Thoracic aorta (tissue), 2 donors: ENCODE data around the gene RUNDC1. TPM values are rescaled to one million over a fixed set of nuclear protein-coding genes. Genes with fewer than 3 reads are reported as not detected.
"Not testable (repeated sequence)": the region's sequence is repeated elsewhere in the genome, so short reads cannot be mapped to it uniquely, and the experiment has no call there.

Source experiments
- ATAC-seq: fragments of 150-250 bp; one replicate; pipeline ENCODE4 v1.8.0; 2017; ENCODE audit warnings: low read depth; ENCODE audit not compliant: insufficient number of reproducible peaks, low FRiP score
- DNase-seq: peaks from one replicate; pipeline ENCODE4 v3.0.0-alpha.2; 2020; ENCODE audit warnings: low spot score
- H3K27ac ChIP-seq, 2 donors: fragments of 200-600 bp; sonication (generic); 1 replicate in 1 of 2; 2 replicates in 1 of 2; pipeline ENCODE4 v1.5.1; 2016; ENCODE audit warnings: mild to moderate bottlenecking in 2 of 2, moderate library complexity in 2 of 2
- H3K27me3 ChIP-seq: fragments of 200-600 bp; sonication (generic); replicated peaks from 2 replicates; pipeline ENCODE4 v1.6.0; 2016; ENCODE audit warnings: mild to moderate bottlenecking; ENCODE audit not compliant: insufficient read depth
- H3K36me3 ChIP-seq: fragments of 200-600 bp; sonication (generic); one replicate; pipeline ENCODE4 v1.5.1; 2016
- H3K4me1 ChIP-seq, 2 donors: fragments of 200-600 bp; sonication (generic); 1 replicate in 1 of 2; 2 replicates in 1 of 2; pipeline versions ENCODE4 v1.5.1 to v1.6.0; 2016; ENCODE audit warnings: low read depth in 2 of 2, mild to moderate bottlenecking in 1 of 2; ENCODE audit not compliant: control insufficient read depth in 1 of 2
- H3K4me3 ChIP-seq: fragments of 200-600 bp; sonication (generic); 2 replicates; pipeline ENCODE4 v1.5.1; 2016; ENCODE audit warnings: mild to moderate bottlenecking
- H3K9me3 ChIP-seq: fragments of 200-600 bp; sonication (generic); 2 replicates; pipeline ENCODE4 v1.5.1; 2016
- CTCF ChIP-seq: fragments of 200-600 bp; sonication (generic); IDR thresholded peaks from one replicate; pipeline ENCODE4 v1.5.1; 2019; ENCODE audit warnings: antibody characterized with exemption
- total RNA-seq, 2 donors: library from RNA; depleted of rRNA; stranded (reverse); fragments of >200 nt; gene quantifications; one replicate each; pipeline versions ENCODE4 v1.1.0 to v1.2.3, GENCODE V29; 2016

Gene RUNDC1
- total RNA-seq, 2 donors from 2014 or later = 16.6 to 17.9 TPM

GRCh38 chr17:42953669-42954068 lies 26.7 kb upstream of the RUNDC1 start:
- Histone ChIP-seq H3K27ac (no peak overlapping the region), H3K36me3 (peaks cover 70% of the 10 kb centered on the region), H3K27me3 (no peaks in the 10 kb centered on the region), H3K4me3 (no peak overlapping the region), H3K4me1 (no peaks in the 10 kb centered on the region), H3K9me3 (no peaks in the 10 kb centered on the region)
- no peak for DNase-seq
- no peak for ATAC-seq
- no peak for TF ChIP-seq CTCF

GRCh38 chr17:42964161-42964932 lies 16.0 kb upstream of the RUNDC1 start, which contains the start of gene AARSD1:
AARSD1 (minus strand) TSS chr17:42964454; CDS start chr17:42964440, 14 bp downstream.
- DNase-seq (peak; percentile 56), ATAC-seq (peak; percentile 83)
- no peaks in the 10 kb centered on the region for H3K27me3 ChIP-seq
- H3K4me3 ChIP-seq = peak within 1 kb of the TSS; percentile 81
- H3K27ac ChIP-seq = peak within 1 kb of the TSS; percentile 84 to 87
- H3K36me3 ChIP-seq = peaks cover 22% of the 10 kb centered on the region
- peaks cover 4 to 9% of the 10 kb centered on the region in 2 donors for H3K4me1 ChIP-seq
- H3K9me3 ChIP-seq = no peaks in the 10 kb centered on the region
- no peak for TF ChIP-seq CTCF

- ATAC-seq (no peak), DNase-seq (no peak)
- TF ChIP-seq CTCF = no peak
Observed at GRCh38 chr17:42967925-42968324, 12.4 kb upstream of the RUNDC1 start.

GRCh38 chr17:42969001-42969581 lies 11.3 kb upstream of the RUNDC1 start:
- ATAC-seq (no peak), DNase-seq (no peak)
- H3K4me1 ChIP-seq = no peaks in the 10 kb centered on the region
- no peaks in the 10 kb centered on the region for H3K9me3 ChIP-seq
- no peaks in the 10 kb centered on the region for H3K27me3 ChIP-seq
- H3K36me3 ChIP-seq = no peaks in the 10 kb centered on the region
- no peak overlapping the region for H3K4me3 ChIP-seq
- no peak overlapping the region for H3K27ac ChIP-seq
- TF ChIP-seq CTCF = no peak

More at GRCh38 chr17:42967925-42968324, 12.4 kb upstream of the RUNDC1 start:
- H3K9me3 ChIP-seq = no peaks in the 10 kb centered on the region
- no peaks in the 10 kb centered on the region for H3K36me3 ChIP-seq
- no peak overlapping the region for H3K4me3 ChIP-seq
- H3K27me3 ChIP-seq = no peaks in the 10 kb centered on the region
- H3K27ac ChIP-seq = no peak overlapping the region
- H3K4me1 ChIP-seq = peaks cover 4 to 9% of the 10 kb centered on the region in 2 donors

GRCh38 chr17:42971589-42971988 lies 8.8 kb upstream of the RUNDC1 start:
- Histone ChIP-seq H3K27ac (no peak overlapping the region), H3K4me3 (no peak overlapping the region), H3K36me3 (no peaks in the 10 kb centered on the region), H3K27me3 (no peaks in the 10 kb centered on the region), H3K9me3 (no peaks in the 10 kb centered on the region), H3K4me1 (no peaks in the 10 kb centered on the region)
- ATAC-seq (no peak), DNase-seq (no peak)
- no peak for TF ChIP-seq CTCF

GRCh38 chr17:42973323-42973722 lies 7.0 kb upstream of the RUNDC1 start:
- not testable (repeated sequence) for ATAC-seq

More at GRCh38 chr17:42973323-42973722, 7.0 kb upstream of the RUNDC1 start:
- H3K36me3 ChIP-seq, DNase-seq, H3K4me3 ChIP-seq, H3K9me3 ChIP-seq, H3K27me3 ChIP-seq, H3K27ac ChIP-seq, H3K4me1 ChIP-seq: not testable (repeated sequence)
